Parathyroid adenoma (tissue), 2 donors: ENCODE measurements around the gene KCNJ16.

ENCODE experiments used
- H2AFZ ChIP-seq: fragments of 300-600 bp; sonication (generic); one replicate; pipeline ENCODE4 v1.7.0; 2017; ENCODE audit warnings: antibody characterized with exemption, mild to moderate bottlenecking
- H3K27ac ChIP-seq: fragments of 300-600 bp; sonication (generic); one replicate; pipeline ENCODE4 v1.7.0; 2017
- H3K27me3 ChIP-seq: fragments of 300-600 bp; sonication (generic); one replicate; pipeline ENCODE4 v1.7.0; 2017; ENCODE audit warnings: low read length; ENCODE audit not compliant: control insufficient read depth, insufficient read depth
- H3K36me3 ChIP-seq: fragments of 300-600 bp; sonication (generic); one replicate; pipeline ENCODE4 v1.7.0; 2017; ENCODE audit warnings: low read length; ENCODE audit not compliant: control insufficient read depth, insufficient read depth
- H3K4me1 ChIP-seq: fragments of 300-600 bp; sonication (generic); one replicate; pipeline ENCODE4 v1.7.0; 2017; ENCODE audit warnings: control low read depth
- H3K4me2 ChIP-seq: fragments of 300-600 bp; sonication (generic); one replicate; pipeline ENCODE4 v1.7.0; 2017; ENCODE audit warnings: low read length
- H3K4me3 ChIP-seq: fragments of 300-600 bp; sonication (generic); one replicate; pipeline ENCODE4 v1.7.0; 2017; ENCODE audit warnings: low read depth, low read length
- H3K79me2 ChIP-seq: fragments of 300-600 bp; sonication (generic); one replicate; pipeline ENCODE4 v1.7.0; 2017; ENCODE audit warnings: control low read depth
- H3K9ac ChIP-seq: fragments of 300-600 bp; sonication (generic); one replicate; pipeline ENCODE4 v1.7.0; 2017; ENCODE audit warnings: mild to moderate bottlenecking
- H3K9me3 ChIP-seq: fragments of 300-600 bp; sonication (generic); one replicate; pipeline ENCODE4 v1.7.0; 2017; ENCODE audit warnings: low read length; ENCODE audit not compliant: control insufficient read depth
- TF ChIP-seq, protein P1 (sequence below): fragments of 300-600 bp; sonication (generic); IDR thresholded peaks from one replicate; pipeline ENCODE4 v1.7.0; 2017; ENCODE audit warnings: antibody characterized with exemption, mild to moderate bottlenecking
- donor health status: primary hyperparathyroidism.

Gene KCNJ16

DNA sequence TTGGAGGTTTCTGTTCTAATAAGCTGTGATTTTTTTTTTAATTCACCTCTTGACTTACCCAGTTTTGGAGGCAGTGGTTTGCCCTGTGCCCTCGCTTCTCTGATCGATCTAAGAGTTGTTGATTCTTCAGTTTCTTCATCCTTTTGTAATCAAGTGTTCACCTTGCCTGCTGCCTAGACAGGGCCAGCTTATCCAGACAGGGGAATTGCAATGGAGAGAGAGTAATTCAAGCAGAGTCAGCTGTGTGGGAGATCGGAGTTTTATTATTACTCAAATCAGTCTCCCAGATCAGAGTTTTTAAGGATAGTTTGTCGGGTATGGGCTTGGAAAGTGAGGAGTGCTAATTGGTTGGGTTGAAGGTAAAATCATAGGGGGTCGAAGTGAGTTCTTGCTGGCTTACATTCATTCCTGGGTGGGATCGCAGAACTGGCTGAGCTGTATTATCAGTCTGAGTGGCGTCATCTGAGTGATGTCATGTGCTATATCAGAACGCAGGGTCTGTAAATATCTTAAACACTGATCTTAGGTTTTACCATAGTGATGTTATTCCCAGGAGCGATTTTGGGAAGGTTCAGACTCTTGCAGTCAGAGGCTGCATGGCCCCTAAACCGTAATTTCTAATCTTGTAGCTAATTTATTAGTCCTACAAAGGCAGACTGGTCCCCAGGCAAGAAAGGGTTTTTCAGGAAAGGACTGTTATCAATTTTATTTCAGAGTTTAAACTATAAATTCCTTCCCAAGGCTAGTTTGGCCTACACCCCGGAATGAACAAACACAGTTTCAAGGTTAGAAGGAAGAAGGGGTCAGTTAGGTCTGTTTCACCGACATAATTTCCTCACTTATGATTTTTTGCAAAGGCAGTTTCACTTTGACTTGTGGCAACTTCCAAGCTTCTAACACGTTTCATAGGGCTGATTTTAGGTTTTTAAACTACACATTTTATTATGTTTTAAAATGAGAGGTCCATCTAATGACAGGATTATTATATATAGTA is 21.5 kb upstream of the KCNJ16 start:
- Histone ChIP-seq H3K27me3 (no peaks in the 10 kb centered on the region), H3K4me3 (peak overlapping the region; percentile 40), H3K9ac (no peak overlapping the region)

DNA sequence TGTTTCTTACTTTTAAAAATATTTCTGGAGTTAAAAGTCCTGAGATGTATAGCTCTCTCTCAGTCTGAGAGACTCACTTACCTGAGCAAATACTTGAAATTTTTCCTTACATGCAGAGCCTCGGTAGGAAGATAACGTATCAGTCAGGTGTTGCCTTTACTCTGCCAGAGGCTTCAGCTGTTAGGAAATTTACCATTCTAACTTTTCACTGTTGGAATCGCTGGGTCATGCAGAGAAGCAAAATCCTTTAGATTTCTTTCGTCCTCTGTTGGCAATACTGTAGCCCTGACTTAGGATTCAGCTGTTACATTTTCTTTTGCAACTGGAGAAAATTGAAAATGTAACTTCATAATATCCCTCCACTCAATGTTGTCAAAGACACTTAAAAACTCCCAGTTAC is 20.0 kb upstream of the KCNJ16 start:
- Histone ChIP-seq H3K4me2 (peak overlapping the region; percentile 61), H3K9me3 (no peaks in the 10 kb centered on the region), H3K79me2 (no peaks in the 10 kb centered on the region), H3K27me3 (no peaks in the 10 kb centered on the region), H3K4me1 (peaks cover 36% of the 10 kb centered on the region), H2AFZ (peak overlapping the region; percentile 65), H3K27ac (peak overlapping the region; percentile 88), H3K9ac (no peak overlapping the region), H3K4me3 (peak overlapping the region; percentile 35), H3K36me3 (no peaks in the 10 kb centered on the region)
- TF ChIP-seq, protein P1, sequence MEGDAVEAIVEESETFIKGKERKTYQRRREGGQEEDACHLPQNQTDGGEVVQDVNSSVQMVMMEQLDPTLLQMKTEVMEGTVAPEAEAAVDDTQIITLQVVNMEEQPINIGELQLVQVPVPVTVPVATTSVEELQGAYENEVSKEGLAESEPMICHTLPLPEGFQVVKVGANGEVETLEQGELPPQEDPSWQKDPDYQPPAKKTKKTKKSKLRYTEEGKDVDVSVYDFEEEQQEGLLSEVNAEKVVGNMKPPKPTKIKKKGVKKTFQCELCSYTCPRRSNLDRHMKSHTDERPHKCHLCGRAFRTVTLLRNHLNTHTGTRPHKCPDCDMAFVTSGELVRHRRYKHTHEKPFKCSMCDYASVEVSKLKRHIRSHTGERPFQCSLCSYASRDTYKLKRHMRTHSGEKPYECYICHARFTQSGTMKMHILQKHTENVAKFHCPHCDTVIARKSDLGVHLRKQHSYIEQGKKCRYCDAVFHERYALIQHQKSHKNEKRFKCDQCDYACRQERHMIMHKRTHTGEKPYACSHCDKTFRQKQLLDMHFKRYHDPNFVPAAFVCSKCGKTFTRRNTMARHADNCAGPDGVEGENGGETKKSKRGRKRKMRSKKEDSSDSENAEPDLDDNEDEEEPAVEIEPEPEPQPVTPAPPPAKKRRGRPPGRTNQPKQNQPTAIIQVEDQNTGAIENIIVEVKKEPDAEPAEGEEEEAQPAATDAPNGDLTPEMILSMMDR, result no peak

More for the DNA sequence above, 21.5 kb upstream of the KCNJ16 start:
- Histone ChIP-seq H3K4me2 (peak overlapping the region; percentile 64), H3K79me2 (peaks cover 2% of the 10 kb centered on the region), H3K9me3 (no peaks in the 10 kb centered on the region), H3K36me3 (no peaks in the 10 kb centered on the region), H3K4me1 (peaks cover 23% of the 10 kb centered on the region), H3K27ac (peak overlapping the region; percentile 88), H2AFZ (peak overlapping the region; percentile 68)
- TF ChIP-seq, protein P1, result no peak

DNA sequence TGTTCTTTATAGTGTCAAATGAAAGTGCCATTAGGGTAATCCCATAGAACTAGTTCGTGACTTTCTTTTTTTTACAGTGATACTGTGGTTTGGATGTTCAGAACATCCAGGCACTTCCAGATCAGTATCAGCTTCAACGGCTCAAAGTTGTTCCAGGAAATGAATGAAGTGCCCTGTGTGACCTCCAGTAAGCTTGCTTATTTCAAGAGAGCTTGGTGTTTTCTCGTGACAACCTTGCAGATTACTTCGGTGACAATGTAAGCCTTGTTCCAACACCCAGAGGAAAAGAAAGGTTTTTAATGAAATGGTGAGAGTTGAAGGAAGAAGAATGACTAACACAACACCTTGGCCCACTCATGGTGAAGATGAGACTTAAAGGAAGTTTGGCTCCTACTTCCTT is 16.0 kb upstream of the KCNJ16 start:
- H3K27me3 ChIP-seq, result no peaks in the 10 kb centered on the region
- H3K4me2 ChIP-seq, result peak overlapping the region; percentile 56
- TF ChIP-seq, protein P1, result no peak
- peak overlapping the region; percentile 19 for H3K4me3 ChIP-seq
- peak overlapping the region; percentile 74 for H3K27ac ChIP-seq
- H3K9ac ChIP-seq, result no peak overlapping the region
- H3K79me2 ChIP-seq, result no peaks in the 10 kb centered on the region
- H2AFZ ChIP-seq, result peak overlapping the region; percentile 39
- H3K4me1 ChIP-seq, result peaks cover 25% of the 10 kb centered on the region
- H3K9me3 ChIP-seq, result no peaks in the 10 kb centered on the region
- no peaks in the 10 kb centered on the region for H3K36me3 ChIP-seq

DNA sequence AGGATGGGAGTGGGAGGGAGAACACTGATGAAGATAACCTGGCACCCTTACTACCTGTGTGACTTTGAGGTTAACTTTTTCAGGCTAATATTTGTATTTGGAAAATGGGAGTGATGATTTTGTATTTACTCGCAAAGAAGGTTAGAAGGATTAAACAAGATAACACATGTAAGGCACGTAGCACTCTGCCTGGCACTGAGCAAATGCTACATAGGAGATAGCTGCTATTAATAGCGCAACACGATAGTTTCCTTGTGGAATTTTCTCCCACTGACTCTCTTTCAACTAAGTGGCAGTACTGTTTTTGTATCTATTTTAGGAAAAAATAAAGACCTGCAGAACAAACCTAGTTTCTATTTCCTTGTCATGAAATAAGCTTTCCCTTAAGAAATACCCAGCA is 15.4 kb upstream of the KCNJ16 start:
- Histone ChIP-seq H3K36me3 (no peaks in the 10 kb centered on the region), H3K9ac (no peak overlapping the region), H2AFZ (peak overlapping the region; percentile 39), H3K79me2 (no peaks in the 10 kb centered on the region), H3K4me1 (peaks cover 25% of the 10 kb centered on the region), H3K9me3 (no peaks in the 10 kb centered on the region), H3K4me3 (peak overlapping the region; percentile 19), H3K27ac (peak overlapping the region; percentile 74), H3K4me2 (peak overlapping the region; percentile 56), H3K27me3 (no peaks in the 10 kb centered on the region)
- TF ChIP-seq, protein P1, result no peak
